Upper lobe of right lung (tissue), 1 donor: ENCODE data around the gene PNLIP. TPM values are rescaled to one million over a fixed set of nuclear protein-coding genes. Genes with fewer than 3 reads are reported as not detected.

Source experiments
- ATAC-seq: fragments of 200-7000 bp; cut with Tn5 transposase; one replicate; pipeline ENCODE4 v1.9.1; 2020; ENCODE audit warnings: mild to moderate bottlenecking, moderate library complexity
- DNase-seq: peaks from one replicate; pipeline ENCODE4 v3.0.0-alpha.2; 2020
- H3K27ac ChIP-seq: fragments of 200-600 bp; one replicate; pipeline ENCODE4 v1.8.0; 2022
- H3K27me3 ChIP-seq: fragments of 200-600 bp; one replicate; pipeline ENCODE4 v1.8.0; 2022; ENCODE audit warnings: mild to moderate bottlenecking
- H3K36me3 ChIP-seq: fragments of 200-600 bp; one replicate; pipeline ENCODE4 v1.8.0; 2022
- H3K4me1 ChIP-seq: fragments of 200-600 bp; one replicate; pipeline ENCODE4 v1.8.0; 2022
- H3K4me3 ChIP-seq: fragments of 200-600 bp; one replicate; pipeline ENCODE4 v1.8.0; 2022; ENCODE audit warnings: mild to moderate bottlenecking
- H3K9me3 ChIP-seq: fragments of 200-600 bp; one replicate; pipeline ENCODE4 v1.8.0; 2022
- intact Hi-C: fragments of 100-400 bp; cut with DNase I; formaldehyde crosslinking; loops from one replicate; pipeline ENCODE4 v1.11.0; 2022
- total RNA-seq: library from RNA; stranded (reverse); fragmentation: NEBNext Ultra II Directional; extraction: Animal tissue kit (Norgen Biotek cat#: 25700); gene quantifications from one replicate; pipeline ENCODE4 v1.2.1, GENCODE V29; 2021
- TF ChIP-seq, protein P1 (sequence below): fragments of 200-600 bp; IDR thresholded peaks from one replicate; pipeline ENCODE4 v1.8.0; 2022; ENCODE audit warnings: antibody characterized with exemption
- donor health status: DM: no; HTN: yes; CAD: no; lungs with severe emphysema.

Gene PNLIP
- total RNA-seq, 1 donor from 2014 or later = not detected

GRCh38 chr10:116554628-116555027 lies 8.9 kb downstream of the PNLIP start:
- TF ChIP-seq, protein P1, sequence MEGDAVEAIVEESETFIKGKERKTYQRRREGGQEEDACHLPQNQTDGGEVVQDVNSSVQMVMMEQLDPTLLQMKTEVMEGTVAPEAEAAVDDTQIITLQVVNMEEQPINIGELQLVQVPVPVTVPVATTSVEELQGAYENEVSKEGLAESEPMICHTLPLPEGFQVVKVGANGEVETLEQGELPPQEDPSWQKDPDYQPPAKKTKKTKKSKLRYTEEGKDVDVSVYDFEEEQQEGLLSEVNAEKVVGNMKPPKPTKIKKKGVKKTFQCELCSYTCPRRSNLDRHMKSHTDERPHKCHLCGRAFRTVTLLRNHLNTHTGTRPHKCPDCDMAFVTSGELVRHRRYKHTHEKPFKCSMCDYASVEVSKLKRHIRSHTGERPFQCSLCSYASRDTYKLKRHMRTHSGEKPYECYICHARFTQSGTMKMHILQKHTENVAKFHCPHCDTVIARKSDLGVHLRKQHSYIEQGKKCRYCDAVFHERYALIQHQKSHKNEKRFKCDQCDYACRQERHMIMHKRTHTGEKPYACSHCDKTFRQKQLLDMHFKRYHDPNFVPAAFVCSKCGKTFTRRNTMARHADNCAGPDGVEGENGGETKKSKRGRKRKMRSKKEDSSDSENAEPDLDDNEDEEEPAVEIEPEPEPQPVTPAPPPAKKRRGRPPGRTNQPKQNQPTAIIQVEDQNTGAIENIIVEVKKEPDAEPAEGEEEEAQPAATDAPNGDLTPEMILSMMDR = no peak
- H3K36me3 ChIP-seq = no peaks in the 10 kb centered on the region
- no peak overlapping the region for H3K4me3 ChIP-seq
- H3K4me1 ChIP-seq = no peaks in the 10 kb centered on the region
- no peak overlapping the region for H3K27ac ChIP-seq
- no peaks in the 10 kb centered on the region for H3K27me3 ChIP-seq
- ATAC-seq (no peak), DNase-seq (no peak)
- no peaks in the 10 kb centered on the region for H3K9me3 ChIP-seq
- intact Hi-C loops = no loop called here

GRCh38 chr10:116555880-116556279 lies 10.1 kb downstream of the PNLIP start:
- no peak overlapping the region for H3K27ac ChIP-seq
- intact Hi-C loops = no loop called here
- no peaks in the 10 kb centered on the region for H3K27me3 ChIP-seq
- H3K9me3 ChIP-seq = no peaks in the 10 kb centered on the region
- ATAC-seq = no peak
- no peaks in the 10 kb centered on the region for H3K4me1 ChIP-seq
- no peak overlapping the region for H3K4me3 ChIP-seq
- no peaks in the 10 kb centered on the region for H3K36me3 ChIP-seq
- DNase-seq = no peak
- TF ChIP-seq, protein P1 = no peak

DNA sequence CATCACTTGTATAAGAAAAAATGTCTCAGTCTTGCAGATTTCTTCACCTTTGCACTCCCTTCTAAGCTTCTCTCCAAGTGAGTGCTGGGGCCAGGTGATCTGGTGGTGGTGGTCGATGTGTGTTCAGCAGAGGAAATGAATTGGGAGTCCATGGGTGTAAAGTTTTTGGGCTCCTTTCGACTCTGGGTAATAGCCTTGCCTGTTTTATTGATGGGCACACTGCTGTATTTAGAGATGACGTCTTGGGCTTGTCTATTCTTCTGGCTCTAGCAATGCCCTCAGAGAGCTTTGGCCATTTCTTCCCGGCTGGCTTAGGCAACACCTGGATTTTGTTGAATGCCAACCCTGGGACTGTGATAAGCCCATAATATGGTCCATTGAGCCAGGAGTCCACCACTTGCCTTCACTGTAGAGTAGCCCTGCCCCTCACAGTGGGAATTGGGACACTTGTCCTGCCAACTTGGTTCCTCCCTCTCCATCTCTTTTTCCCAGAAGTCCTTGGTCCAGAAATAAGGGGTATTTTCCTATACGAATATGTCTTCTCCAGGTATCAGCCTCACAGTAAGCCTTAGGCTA lies 11.7 kb downstream of the PNLIP start:
- no peaks in the 10 kb centered on the region for H3K36me3 ChIP-seq
- intact Hi-C loops = no loop called here
- no peaks in the 10 kb centered on the region for H3K4me1 ChIP-seq
- no peak overlapping the region for H3K4me3 ChIP-seq
- TF ChIP-seq, protein P1 = no peak
- H3K27ac ChIP-seq = no peak overlapping the region
- H3K9me3 ChIP-seq = no peaks in the 10 kb centered on the region
- H3K27me3 ChIP-seq = no peaks in the 10 kb centered on the region
- DNase-seq (no peak), ATAC-seq (no peak)

- Histone ChIP-seq H3K9me3 (no peaks in the 10 kb centered on the region), H3K4me1 (no peaks in the 10 kb centered on the region), H3K27me3 (no peaks in the 10 kb centered on the region), H3K36me3 (no peaks in the 10 kb centered on the region), H3K27ac (no peak overlapping the region), H3K4me3 (no peak overlapping the region)
- DNase-seq (no peak), ATAC-seq (no peak)
- TF ChIP-seq, protein P1 = no peak
- intact Hi-C loops = no loop called here
Measured at GRCh38 chr10:116565534-116565933, 19.8 kb downstream of the PNLIP start.

- ATAC-seq = no peak
- Histone ChIP-seq H3K4me3 (no peak overlapping the region), H3K27me3 (no peaks in the 10 kb centered on the region), H3K9me3 (no peaks in the 10 kb centered on the region), H3K36me3 (no peaks in the 10 kb centered on the region), H3K27ac (no peak overlapping the region), H3K4me1 (no peaks in the 10 kb centered on the region)
- intact Hi-C loops = no loop called here
- TF ChIP-seq, protein P1 = no peak
- DNase-seq = no peak
Measured at GRCh38 chr10:116566932-116567331, 21.2 kb downstream of the PNLIP start.

- no peak overlapping the region for H3K4me3 ChIP-seq
- ATAC-seq (no peak), DNase-seq (no peak)
- H3K36me3 ChIP-seq = no peaks in the 10 kb centered on the region
- H3K4me1 ChIP-seq = no peaks in the 10 kb centered on the region
- H3K27me3 ChIP-seq = no peaks in the 10 kb centered on the region
- intact Hi-C loops = no loop called here
- TF ChIP-seq, protein P1 = no peak
- H3K27ac ChIP-seq = no peak overlapping the region
- no peaks in the 10 kb centered on the region for H3K9me3 ChIP-seq
Measured at GRCh38 chr10:116567335-116567734, 21.6 kb downstream of the PNLIP start.
